K562 (cell line): ENCODE results near the gene MBL2. TPM values are rescaled to one million over a fixed set of nuclear protein-coding genes. Genes with fewer than 3 reads are reported as not detected.

Experiments used
- ATAC-seq: fragments of 200-7000 bp; cut with Tn5 transposase; 3 replicates; pipeline ENCODE4 v1.9.1; 2020; ENCODE audit warnings: moderate library complexity
- BruUV-seq: library from RNA; stranded (reverse); fragments of 400-500 nt; replicated peaks from 2 replicates; lab custom pipeline; 2021; lab: Mats Ljungman, UMichigan
- CTCF ChIA-PET: fragments of 300-600 bp; formaldehyde crosslinking; extraction: SDS; loops from one replicate; lab custom pipeline; 2021; ENCODE audit warnings: low intra/inter-chr PET ratio; lab: Yijun Ruan, JAX
- POLR2A ChIA-PET: fragments of 300-600, 350-650 bp; sonication (Branson Sonifier 250); formaldehyde crosslinking; extraction: SDS; loops from one replicate; lab custom pipeline; 2021; ENCODE audit warnings: antibody characterized with exemption, inconsistent platforms; lab: Yijun Ruan, JAX
- DNase-seq, 4 experiments: peaks; one replicate each; pipeline versions ENCODE4 v3.0.0 to v3.0.0-alpha.2; 2011 to 2018; ENCODE audit warnings: low spot score in 3 of 4, mixed read lengths in 3 of 4; ENCODE audit errors: extremely low read depth in 1 of 4
- FAIRE-seq: peaks from 2 replicates; lab custom pipeline; 2011; peaks lifted over from hg19 to GRCh38; lab: Jason Lieb, UNC
- H2AFZ ChIP-seq: 2 replicates; pipeline ENCODE4 v1.6.0; 2011; ENCODE audit warnings: low read depth, low read length, control low read depth, inconsistent platforms
- H3K27ac ChIP-seq: fragments of 200-600 bp; 3 replicates; pipeline ENCODE4 v1.8.0; 2011; ENCODE audit warnings: low read depth, mild to moderate bottlenecking, control low read depth, inconsistent platforms, low read length, moderate library complexity, mixed read lengths; ENCODE audit errors: extremely low read depth
- H3K27me3 ChIP-seq, 2 experiments: fragments of 300-600 bp in 1 of 2; 2 replicates in 1 of 2; 3 replicates in 1 of 2; pipeline versions ENCODE4 v1.6.0 to v1.8.0; 2011; ENCODE audit warnings: inconsistent platforms in 2 of 2, low read length in 2 of 2, mild to moderate bottlenecking in 1 of 2, mixed read lengths in 1 of 2, moderate library complexity in 1 of 2; ENCODE audit not compliant: control insufficient read depth in 2 of 2, insufficient read depth in 2 of 2
- H3K36me3 ChIP-seq: fragments of 300-600 bp; 3 replicates; pipeline ENCODE4 v1.8.0; 2011; ENCODE audit warnings: mild to moderate bottlenecking, low read length, inconsistent platforms; ENCODE audit not compliant: control insufficient read depth, insufficient read depth
- H3K4me1 ChIP-seq, 2 experiments: fragments of 200-600 bp in 1 of 2; replicated peaks in 1 of 2; 2 replicates in 1 of 2; 3 replicates in 1 of 2; pipeline versions ENCODE4 v1.5.1 to v1.8.0; 2011; ENCODE audit warnings: inconsistent platforms in 2 of 2, low read length in 2 of 2, mild to moderate bottlenecking in 1 of 2, mixed read lengths in 1 of 2, moderate library complexity in 1 of 2; ENCODE audit not compliant: control insufficient read depth in 2 of 2, insufficient read depth in 2 of 2
- H3K4me2 ChIP-seq: 2 replicates; pipeline ENCODE4 v1.6.1; 2011; ENCODE audit warnings: low read length, control low read depth, inconsistent platforms, mixed read lengths; ENCODE audit not compliant: insufficient read depth
- H3K4me3 ChIP-seq: fragments of 200-600 bp; sonication (generic), shearing (Covaris generic); 2 replicates; pipeline ENCODE4 v1.5.1; 2016; ENCODE audit warnings: control low read depth, inconsistent platforms
- H3K79me2 ChIP-seq: fragments of 200-600 bp; 3 replicates; pipeline ENCODE4 v1.8.0; 2011; ENCODE audit warnings: low read length, inconsistent platforms; ENCODE audit not compliant: control insufficient read depth, insufficient read depth
- H3K9ac ChIP-seq, 2 experiments: 2 replicates each; pipeline versions ENCODE4 v1.6.0 to v1.6.1; 2011; ENCODE audit warnings: low read depth in 2 of 2, low read length in 2 of 2, control low read depth in 1 of 2, inconsistent platforms in 1 of 2, mild to moderate bottlenecking in 1 of 2, mixed read lengths in 1 of 2; ENCODE audit not compliant: insufficient read depth in 1 of 2
- H3K9me1 ChIP-seq: one replicate; pipeline ENCODE4 v1.6.0; 2011; ENCODE audit warnings: inconsistent platforms, mild to moderate bottlenecking, low read length, moderate library complexity; ENCODE audit not compliant: control insufficient read depth, insufficient read depth
- H3K9me3 ChIP-seq: replicated peaks from 2 replicates; pipeline ENCODE4 v1.5.1; 2011; ENCODE audit warnings: low read depth, low read length, inconsistent platforms; ENCODE audit not compliant: control insufficient read depth, insufficient read depth
- H4K20me1 ChIP-seq: replicated peaks from 2 replicates; pipeline ENCODE4 v1.6.1; 2011; ENCODE audit warnings: low read length, inconsistent platforms, mixed read lengths; ENCODE audit not compliant: control insufficient read depth, insufficient read depth
- EGR1 ChIP-seq: fragments of 450-650 bp; conservative IDR thresholded peaks from 2 replicates; pipeline ENCODE4 v1.6.1; 2017; ENCODE audit warnings: mild to moderate bottlenecking
- EHMT2 ChIP-seq: fragments of 450-650 bp; IDR thresholded peaks from 2 replicates; pipeline ENCODE4 v1.6.1; 2018; ENCODE audit warnings: antibody characterized with exemption
- ETV5 ChIP-seq: sonication (generic); formaldehyde crosslinking; IDR thresholded peaks from 2 replicates; pipeline ENCODE4 v1.4.0; 2020; ENCODE audit warnings: low read depth, mild to moderate bottlenecking, missing genetic modification reagents
- JUNB ChIP-seq: fragments of 450-650 bp; formaldehyde crosslinking; conservative IDR thresholded peaks from 2 replicates; pipeline ENCODE4 v1.4.0; 2020; ENCODE audit warnings: mild to moderate bottlenecking
- KLF1 ChIP-seq: fragments of 450-650 bp; IDR thresholded peaks from 2 replicates; pipeline ENCODE4 v1.6.1; 2016; ENCODE audit warnings: missing genetic modification characterization, missing compliant biosample characterization
- KLF16 ChIP-seq: IDR thresholded peaks from 2 replicates; pipeline ENCODE4 v1.6.1; 2016; ENCODE audit warnings: antibody characterized with exemption
- MCM5 ChIP-seq: fragments of 450-650 bp; IDR thresholded peaks from 2 replicates; pipeline ENCODE4 v1.6.1; 2016; ENCODE audit warnings: low read depth
- NCOA1 ChIP-seq: fragments of 450-650 bp; IDR thresholded peaks from 2 replicates; pipeline ENCODE4 v1.6.1; 2016; ENCODE audit warnings: low read depth
- NCOR1 ChIP-seq: fragments of 450-650 bp; IDR thresholded peaks from 2 replicates; pipeline ENCODE4 v1.6.1; 2016; ENCODE audit warnings: mild to moderate bottlenecking, moderate library complexity
- RBM39 ChIP-seq: fragments of 200-400 bp; formaldehyde crosslinking; optimal IDR thresholded peaks from 2 replicates; pipeline ENCODE3; 2018; ENCODE audit warnings: low read depth, low read length
- RCOR1 ChIP-seq, 2 experiments: IDR thresholded peaks; 2 replicates each; pipeline ENCODE4 v1.6.1; 2012; ENCODE audit warnings: low read depth in 2 of 2, low read length in 2 of 2, borderline replicate concordance in 1 of 2, improper control_type of control experiment in 1 of 2
- SREBF1 ChIP-seq: fragments of 150-350 bp; IDR thresholded peaks from 2 replicates; pipeline ENCODE4 v1.6.1; 2014; ENCODE audit warnings: antibody characterized with exemption, low read depth, low read length, borderline replicate concordance
- SRSF7 ChIP-seq: fragments of 200-400 bp; formaldehyde crosslinking; optimal IDR thresholded peaks from 2 replicates; pipeline ENCODE3; 2017; ENCODE audit warnings: mild to moderate bottlenecking, low read depth, low read length
- TEAD2 ChIP-seq: fragments of 450-650 bp; IDR thresholded peaks from 2 replicates; pipeline ENCODE4 v1.6.1; 2016; ENCODE audit warnings: missing genetic modification characterization, control low read depth, missing compliant biosample characterization
- ZNF232 ChIP-seq: sonication (generic); formaldehyde crosslinking; IDR thresholded peaks from 2 replicates; pipeline ENCODE4 v1.8.0; 2022; ENCODE audit warnings: mild to moderate bottlenecking, missing genetic modification reagents
- ZNF384 ChIP-seq: IDR thresholded peaks from 2 replicates; pipeline ENCODE4 v1.6.1; 2012; ENCODE audit warnings: low read depth, low read length, improper control_type of control experiment
- ZNF75A ChIP-seq: fragments of 450-650 bp; formaldehyde crosslinking; IDR thresholded peaks from 2 replicates; pipeline ENCODE4 v1.4.0; 2020; ENCODE audit warnings: mild to moderate bottlenecking
- WGBS: fragments of 100-300 bp; shearing (Covaris generic); methylation state at CpG from one replicate; pipeline ENCODE4 v1.1.6; 2016; ENCODE audit warnings: low coverage, mixed read lengths; ENCODE audit not compliant: insufficient coverage; ENCODE audit errors: missing lambda C conversion rate; 5-methylcytosine and 5-hydroxymethylcytosine counted together
- in situ Hi-C: fragments of 300-500 bp; cut with MboI; formaldehyde crosslinking; loops from 4 replicates; pipeline ENCODE4 v1.15.0; 2018; ENCODE audit warnings: inconsistent platforms, mixed read lengths
- intact Hi-C: fragments of 100-400 bp; cut with micrococcal nuclease; formaldehyde crosslinking; loops from 2 replicates; pipeline ENCODE4 v1.14.2; 2022
- polyA plus RNA-seq, 8 experiments: library from polyadenylated mRNA; depleted of rRNA in 4 of 8; stranded (reverse) in 5 of 8; unstranded in 3 of 8; fragments of >200 nt; fragmentation: Nextera tagmentation in 2 of 8; fragmentation: Illumina TruSeq in 1 of 8; extraction: Ambion mirVana in 2 of 8; extraction: Trizol in 1 of 8; gene quantifications; 2 replicates each; pipeline versions ENCODE4 v1.2.1 to v1.2.3, GENCODE V29; 2011 to 2014; ENCODE audit warnings: inconsistent platforms in 1 of 8, missing spikeins in 1 of 8
- total RNA-seq, 7 experiments: library from RNA; depleted of rRNA in 6 of 7; stranded (reverse); fragments of >200 nt in 6 of 7; fragmentation: Illumina TruSeq in 2 of 7; extraction: Trizol in 2 of 7; gene quantifications; 2 replicates each; pipeline versions ENCODE4 v1.2.1 to v1.2.3, GENCODE V29; 2011 to 2021; ENCODE audit warnings: low replicate concordance in 1 of 7
- TF ChIP-seq, protein P1 (sequence below): sonication (generic); formaldehyde crosslinking; IDR thresholded peaks from 2 replicates; pipeline ENCODE4 v1.4.0; 2020; ENCODE audit warnings: mild to moderate bottlenecking, missing genetic modification reagents
- TF ChIP-seq, protein P2 (sequence below): fragments of 250-450 bp; sonication (Bioruptor Pico); IDR thresholded peaks from 2 replicates; pipeline ENCODE4 v1.8.0; 2021; ENCODE audit warnings: moderate library complexity, mild to moderate bottlenecking, inconsistent platforms
- TF ChIP-seq, protein P3 (sequence below): fragments of 450-650 bp; IDR thresholded peaks from 2 replicates; pipeline ENCODE4 v1.6.1; 2016; ENCODE audit warnings: antibody characterized with exemption

Gene MBL2
- total and polyA plus RNA-seq, 9 of the 15 experiments (the other 6 are each of a cell fraction or from before 2014, with no cell fraction given), result not detected

DNA sequence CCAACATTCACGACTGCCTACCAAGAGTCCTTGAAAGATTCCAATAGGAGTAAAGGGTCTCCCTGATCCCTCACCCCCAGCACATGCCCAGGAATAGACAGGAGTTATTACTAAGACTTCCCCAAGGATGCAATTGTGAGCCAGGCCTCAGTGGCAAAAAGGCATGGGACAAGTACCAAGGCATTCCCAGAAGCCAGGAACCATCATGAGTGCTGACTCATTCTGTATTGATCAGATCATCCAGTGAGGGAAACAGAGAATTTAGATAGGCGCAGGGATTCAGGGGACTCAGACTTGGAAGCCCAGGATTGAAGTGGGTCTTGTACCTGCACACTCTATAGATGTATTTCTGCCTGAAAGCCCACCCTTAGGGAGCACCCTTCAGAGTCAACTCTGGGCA lies 21.2 kb downstream of the MBL2 start:
- no peak overlapping the region for H3K27ac ChIP-seq
- no peaks in the 10 kb centered on the region for H3K36me3 ChIP-seq
- H3K4me1 ChIP-seq, result no peaks in the 10 kb centered on the region
- CTCF ChIA-PET, result no interaction called here
- H3K79me2 ChIP-seq, result no peaks in the 10 kb centered on the region
- H3K4me3 ChIP-seq, result no peak overlapping the region
- no peak overlapping the region for H3K4me2 ChIP-seq
- no peak overlapping the region for H3K9ac ChIP-seq
- no peaks in the 10 kb centered on the region for H3K27me3 ChIP-seq
- DNase-seq, result no peak
- H4K20me1 ChIP-seq, result no peaks in the 10 kb centered on the region
- 0% methylated on average over 2 of the region's 2 CpGs for WGBS
- no peak for FAIRE-seq
- BruUV-seq, result no TSS peak
- no peak overlapping the region for H2AFZ ChIP-seq
- POLR2A ChIA-PET, result no interaction called here
- no peak for ATAC-seq
- in situ Hi-C loops (no loop called here), intact Hi-C loops (no loop called here)
- TF ChIP-seq NCOA1 (no peak), SRSF7 (no peak), ETV5 (no peak), JUNB (CRISPR knock-in tag) (no peak), RCOR1 (IDR thresholded peaks at IDR 0.05; ENCODE audit: borderline replicate concordance in 1 of 2, low read depth in 2 of 2, low read length in 2 of 2) (no peak), ZNF75A (CRISPR knock-in tag) (no peak), MCM5 (no peak), ZNF232 (CRISPR knock-in tag) (no peak), TEAD2 (tag) (no peak), ZNF384 (no peak), EHMT2 (no peak), RBM39 (no peak), NCOR1 (no peak), KLF1 (tag) (no peak), KLF16 (no peak), EGR1 (no peak), SREBF1 (no peak)
- TF ChIP-seq, protein P1, sequence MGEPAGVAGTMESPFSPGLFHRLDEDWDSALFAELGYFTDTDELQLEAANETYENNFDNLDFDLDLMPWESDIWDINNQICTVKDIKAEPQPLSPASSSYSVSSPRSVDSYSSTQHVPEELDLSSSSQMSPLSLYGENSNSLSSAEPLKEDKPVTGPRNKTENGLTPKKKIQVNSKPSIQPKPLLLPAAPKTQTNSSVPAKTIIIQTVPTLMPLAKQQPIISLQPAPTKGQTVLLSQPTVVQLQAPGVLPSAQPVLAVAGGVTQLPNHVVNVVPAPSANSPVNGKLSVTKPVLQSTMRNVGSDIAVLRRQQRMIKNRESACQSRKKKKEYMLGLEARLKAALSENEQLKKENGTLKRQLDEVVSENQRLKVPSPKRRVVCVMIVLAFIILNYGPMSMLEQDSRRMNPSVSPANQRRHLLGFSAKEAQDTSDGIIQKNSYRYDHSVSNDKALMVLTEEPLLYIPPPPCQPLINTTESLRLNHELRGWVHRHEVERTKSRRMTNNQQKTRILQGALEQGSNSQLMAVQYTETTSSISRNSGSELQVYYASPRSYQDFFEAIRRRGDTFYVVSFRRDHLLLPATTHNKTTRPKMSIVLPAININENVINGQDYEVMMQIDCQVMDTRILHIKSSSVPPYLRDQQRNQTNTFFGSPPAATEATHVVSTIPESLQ (CRISPR knock-in tag), result no peak
- TF ChIP-seq, protein P2, sequence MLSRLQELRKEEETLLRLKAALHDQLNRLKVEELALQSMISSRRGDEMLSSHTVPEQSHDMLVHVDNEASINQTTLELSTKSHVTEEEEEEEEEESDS (CRISPR knock-in tag), result no peak
- TF ChIP-seq, protein P3, sequence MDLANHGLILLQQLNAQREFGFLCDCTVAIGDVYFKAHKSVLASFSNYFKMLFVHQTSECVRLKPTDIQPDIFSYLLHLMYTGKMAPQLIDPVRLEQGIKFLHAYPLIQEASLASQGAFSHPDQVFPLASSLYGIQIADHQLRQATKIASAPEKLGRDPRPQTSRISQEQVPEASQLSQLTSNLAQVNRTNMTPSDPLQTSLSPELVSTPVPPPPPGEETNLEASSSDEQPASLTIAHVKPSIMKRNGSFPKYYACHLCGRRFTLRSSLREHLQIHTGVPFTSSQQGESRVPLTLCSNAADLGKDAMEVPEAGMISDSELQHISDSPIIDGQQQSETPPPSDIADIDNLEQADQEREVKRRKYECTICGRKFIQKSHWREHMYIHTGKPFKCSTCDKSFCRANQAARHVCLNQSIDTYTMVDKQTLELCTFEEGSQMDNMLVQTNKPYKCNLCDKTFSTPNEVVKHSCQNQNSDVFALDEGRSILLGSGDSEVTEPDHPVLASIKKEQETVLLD, result no peak
- TF ChIP-seq, all 486 proteins: peak for 0
- Histone ChIP-seq H3K9me1 (no peaks in the 10 kb centered on the region), H3K9me3 (0 out of 2 replicates have a peak, but pooled peaks cover 4% of the 10 kb centered on the region)
